H1 (cell line): ENCODE measurements around the gene EZH1. TPM values are rescaled to one million over a fixed set of nuclear protein-coding genes. Genes with fewer than 3 reads are reported as not detected.

ENCODE experiments used
- CTCF ChIA-PET: fragments of 300-600 bp; sonication (Branson Sonifier 250); formaldehyde crosslinking; loops from one replicate; lab custom pipeline; 2021; ENCODE audit not compliant: partially characterized antibody; lab: Charles Lee
- POLR2A ChIA-PET: fragments of 300-600 bp; sonication (Branson Sonifier 250); formaldehyde crosslinking; loops from one replicate; lab custom pipeline; 2021; ENCODE audit warnings: inconsistent platforms; ENCODE audit not compliant: partially characterized antibody; lab: Charles Lee
- DNase-seq, 2 experiments: peaks; one replicate each; pipeline versions ENCODE4 v3.0.0 to v3.0.0-alpha.2; 2010 to 2022; ENCODE audit warnings: low spot score in 2 of 2, low read depth in 1 of 2, mixed read lengths in 1 of 2
- FAIRE-seq: peaks from 2 replicates; lab custom pipeline; 2011; peaks lifted over from hg19 to GRCh38; lab: Jason Lieb, UNC
- H2AFZ ChIP-seq: 2 replicates; pipeline ENCODE4 v1.8.1; 2012; ENCODE audit warnings: low read length, inconsistent platforms
- H2AK5ac ChIP-seq: 2 replicates; pipeline ENCODE4 v1.6.1; 2013; ENCODE audit warnings: low read depth, low read length
- H2BK120ac ChIP-seq: replicated peaks from 2 replicates; pipeline ENCODE3; 2013; ENCODE audit warnings: low read depth, low read length, inconsistent platforms
- H2BK12ac ChIP-seq: 2 replicates; pipeline ENCODE4 v1.6.1; 2013; ENCODE audit warnings: low read depth, low read length
- H2BK15ac ChIP-seq: 2 replicates; pipeline ENCODE4 v1.6.1; 2013; ENCODE audit warnings: low read length
- H2BK20ac ChIP-seq: 2 replicates; pipeline ENCODE4 v1.6.1; 2013; ENCODE audit warnings: low read length
- H2BK5ac ChIP-seq: 2 replicates; pipeline ENCODE4 v1.6.1; 2013; ENCODE audit warnings: low read depth, low read length
- H3K14ac ChIP-seq: 2 replicates; pipeline ENCODE4 v1.6.1; 2013; ENCODE audit warnings: inconsistent platforms; ENCODE audit not compliant: insufficient read length
- H3K18ac ChIP-seq: 2 replicates; pipeline ENCODE4 v1.6.1; 2013; ENCODE audit warnings: low read length; ENCODE audit errors: extremely low read depth
- H3K23ac ChIP-seq: 2 replicates; pipeline ENCODE4 v1.6.1; 2013; ENCODE audit warnings: inconsistent platforms; ENCODE audit not compliant: insufficient read length
- H3K23me2 ChIP-seq: 2 replicates; pipeline ENCODE4 v1.6.1; 2013; ENCODE audit warnings: low read depth, low read length
- H3K27ac ChIP-seq: 2 replicates; pipeline ENCODE4 v1.6.1; 2011; ENCODE audit warnings: low read depth, low read length, inconsistent platforms
- H3K27me3 ChIP-seq, 4 experiments: replicated peaks in 1 of 4; 1 replicate in 1 of 4; 2 replicates in 3 of 4; pipeline versions ENCODE4 v1.6.1 to v1.8.1; 2011 to 2013; ENCODE audit warnings: low read length in 3 of 4, mild to moderate bottlenecking in 3 of 4, inconsistent platforms in 2 of 4, mixed read lengths in 2 of 4, moderate library complexity in 1 of 4; ENCODE audit not compliant: control insufficient read depth in 3 of 4, insufficient read depth in 3 of 4; ENCODE audit errors: extremely low read depth in 1 of 4
- H3K36me3 ChIP-seq, 4 experiments: 2 replicates each; pipeline versions ENCODE4 v1.6.1 to v1.8.1; 2011 to 2013; ENCODE audit warnings: mild to moderate bottlenecking in 4 of 4, low read length in 3 of 4, moderate library complexity in 2 of 4, control low read depth in 1 of 4, inconsistent platforms in 1 of 4; ENCODE audit not compliant: insufficient read depth in 4 of 4, control insufficient read depth in 2 of 4
- H3K4ac ChIP-seq: replicated peaks from 2 replicates; pipeline ENCODE3; 2013; ENCODE audit warnings: low read length, low read depth, mixed read lengths, inconsistent platforms; ENCODE audit not compliant: insufficient read length
- H3K4me1 ChIP-seq, 4 experiments: replicated peaks in 1 of 4; 1 replicate in 1 of 4; 2 replicates in 3 of 4; pipeline versions ENCODE4 v1.6.1 to v1.8.1; 2011 to 2013; ENCODE audit warnings: low read length in 3 of 4, inconsistent platforms in 2 of 4, mixed read lengths in 1 of 4; ENCODE audit not compliant: insufficient read depth in 4 of 4, control insufficient read depth in 3 of 4
- H3K4me2 ChIP-seq, 2 experiments: 2 replicates each; pipeline versions ENCODE4 v1.6.1 to v1.8.1; 2011 to 2013; ENCODE audit warnings: low read depth in 2 of 2, low read length in 2 of 2, control low read depth in 1 of 2, inconsistent platforms in 1 of 2, mild to moderate bottlenecking in 1 of 2; ENCODE audit not compliant: insufficient read depth in 1 of 2
- H3K4me3 ChIP-seq, 4 experiments: fragments of 200-600, 300-600 bp in 1 of 4; sonication (generic), shearing (Covaris generic), sonication (Bioruptor Twin) in 1 of 4; 2 replicates each; pipeline versions ENCODE4 v1.5.1 to v1.8.1; 2011 to 2016; ENCODE audit warnings: low read length in 4 of 4, low read depth in 3 of 4, control low read depth in 2 of 4, inconsistent platforms in 2 of 4, mild to moderate bottlenecking in 2 of 4, mixed read lengths in 1 of 4, moderate library complexity in 1 of 4; ENCODE audit not compliant: insufficient read depth in 2 of 4; ENCODE audit errors: extremely low read depth in 1 of 4
- H3K56ac ChIP-seq: replicated peaks from 2 replicates; pipeline ENCODE3; 2013; ENCODE audit warnings: low read depth, mild to moderate bottlenecking, mixed read lengths, low read length, inconsistent platforms; ENCODE audit not compliant: insufficient read length
- H3K79me1 ChIP-seq: 2 replicates; pipeline ENCODE4 v1.6.1; 2013; ENCODE audit warnings: low read depth, low read length, control low read depth
- H3K79me2 ChIP-seq, 2 experiments: 2 replicates each; pipeline versions ENCODE4 v1.6.1 to v1.8.1; 2012 to 2013; ENCODE audit warnings: low read length in 2 of 2, mild to moderate bottlenecking in 2 of 2, inconsistent platforms in 1 of 2; ENCODE audit not compliant: insufficient read depth in 2 of 2, control insufficient read depth in 1 of 2
- H3K9ac ChIP-seq, 4 experiments: replicated peaks in 1 of 4; 1 replicate in 1 of 4; 2 replicates in 3 of 4; pipeline versions ENCODE4 v1.6.1 to v1.8.1; 2011 to 2013; ENCODE audit warnings: low read depth in 3 of 4, low read length in 3 of 4, control low read depth in 2 of 4, mild to moderate bottlenecking in 2 of 4, moderate library complexity in 2 of 4, inconsistent platforms in 1 of 4; ENCODE audit errors: extremely low read depth in 1 of 4
- H3K9me3 ChIP-seq, 2 experiments: 2 replicates each; pipeline versions ENCODE4 v1.6.1 to v1.8.1; 2012 to 2013; ENCODE audit warnings: mild to moderate bottlenecking in 2 of 2, moderate library complexity in 2 of 2, control low read depth in 1 of 2, inconsistent platforms in 1 of 2, low read depth in 1 of 2, low read length in 1 of 2, mixed read lengths in 1 of 2; ENCODE audit not compliant: insufficient read depth in 2 of 2
- H4K20me1 ChIP-seq, 2 experiments: replicated peaks in 1 of 2; 2 replicates each; pipeline versions ENCODE3 to v1.8.1; 2011 to 2013; ENCODE audit warnings: inconsistent platforms in 2 of 2, low read length in 2 of 2, mild to moderate bottlenecking in 1 of 2; ENCODE audit not compliant: insufficient read depth in 2 of 2, control insufficient read depth in 1 of 2
- H4K5ac ChIP-seq: 2 replicates; pipeline ENCODE4 v1.6.1; 2013; ENCODE audit warnings: low read length, low read depth, mixed read lengths, inconsistent platforms; ENCODE audit not compliant: insufficient read length
- H4K8ac ChIP-seq: 2 replicates; pipeline ENCODE4 v1.8.0; 2013; ENCODE audit warnings: mild to moderate bottlenecking, moderate library complexity, low read length, inconsistent platforms; ENCODE audit not compliant: insufficient read depth; ENCODE audit errors: extremely low read depth
- H4K91ac ChIP-seq: replicated peaks from 2 replicates; pipeline ENCODE3; 2013; ENCODE audit warnings: low read length, mixed read lengths, inconsistent platforms; ENCODE audit not compliant: insufficient read length
- PHF8 ChIP-seq: fragments of 200-600 bp; sonication (generic); conservative IDR thresholded peaks from 2 replicates; pipeline ENCODE4 v1.7.1; 2012; ENCODE audit warnings: low read depth, mild to moderate bottlenecking, inconsistent platforms, low read length, moderate library complexity
- SP2 ChIP-seq: IDR thresholded peaks from 2 replicates; pipeline ENCODE4 v1.6.1; 2012; ENCODE audit warnings: mild to moderate bottlenecking, low read length, inconsistent platforms
- SUZ12 ChIP-seq: fragments of 200-600 bp; sonication (generic); IDR thresholded peaks from 2 replicates; pipeline ENCODE4 v1.6.1; 2012; ENCODE audit warnings: mild to moderate bottlenecking, inconsistent platforms, low read length, moderate library complexity, mixed read lengths
- ZNF274 ChIP-seq: IDR thresholded peaks from 2 replicates; pipeline ENCODE4 v1.7.0; 2012; ENCODE audit warnings: low read length, borderline replicate concordance; ENCODE audit errors: extremely low read depth
- WGBS, 2 experiments: shearing (Covaris generic) in 1 of 2; methylation state at CpG; one replicate each; pipeline versions ENCODE4 v1.1.6 to v1.1.7; 2013 to 2015; ENCODE audit warnings: low lambda C conversion rate in 2 of 2, mixed read lengths in 2 of 2, inconsistent platforms in 1 of 2, low coverage in 1 of 2, missing lambda C conversion rate in 1 of 2; ENCODE audit not compliant: insufficient replicate concordance in 2 of 2, insufficient coverage in 1 of 2, insufficient read length in 1 of 2; ENCODE audit errors: extremely low coverage in 1 of 2, missing lambda C conversion rate in 1 of 2; 5-methylcytosine and 5-hydroxymethylcytosine counted together
- polyA plus RNA-seq, 7 experiments: library from polyadenylated mRNA; depleted of rRNA in 3 of 7; stranded (reverse) in 5 of 7; unstranded in 2 of 7; fragments of >200 nt in 5 of 7; fragments of 200-250 nt in 2 of 7; gene quantifications; 1 replicate in 5 of 7; 2 replicates in 1 of 7; 4 replicates in 1 of 7; pipeline versions ENCODE4 v1.2.1 to v1.2.3, GENCODE V29; 2011 to 2013; ENCODE audit warnings: missing spikeins in 2 of 7, mixed read lengths in 2 of 7
- total RNA-seq: library from RNA; stranded (reverse); fragmentation: NEBNext Ultra II Directional; extraction: Animal tissue kit (Norgen Biotek cat#: 25700); gene quantifications from 2 replicates; pipeline ENCODE4 v1.2.1, GENCODE V29; 2021
- TF ChIP-seq, protein P1 (sequence below): IDR thresholded peaks from 2 replicates; pipeline ENCODE4 v1.6.1; 2012; ENCODE audit warnings: inconsistent platforms
- TF ChIP-seq, protein P2 (sequence below): IDR thresholded peaks from 2 replicates; pipeline ENCODE4 v1.6.1; 2012; ENCODE audit warnings: inconsistent platforms

The EZH1 gene
- total and polyA plus RNA-seq, 2 of the 8 experiments (the other 6 are each of a cell fraction or from before 2014, with no cell fraction given) = 17.4 to 20.8 TPM

DNA sequence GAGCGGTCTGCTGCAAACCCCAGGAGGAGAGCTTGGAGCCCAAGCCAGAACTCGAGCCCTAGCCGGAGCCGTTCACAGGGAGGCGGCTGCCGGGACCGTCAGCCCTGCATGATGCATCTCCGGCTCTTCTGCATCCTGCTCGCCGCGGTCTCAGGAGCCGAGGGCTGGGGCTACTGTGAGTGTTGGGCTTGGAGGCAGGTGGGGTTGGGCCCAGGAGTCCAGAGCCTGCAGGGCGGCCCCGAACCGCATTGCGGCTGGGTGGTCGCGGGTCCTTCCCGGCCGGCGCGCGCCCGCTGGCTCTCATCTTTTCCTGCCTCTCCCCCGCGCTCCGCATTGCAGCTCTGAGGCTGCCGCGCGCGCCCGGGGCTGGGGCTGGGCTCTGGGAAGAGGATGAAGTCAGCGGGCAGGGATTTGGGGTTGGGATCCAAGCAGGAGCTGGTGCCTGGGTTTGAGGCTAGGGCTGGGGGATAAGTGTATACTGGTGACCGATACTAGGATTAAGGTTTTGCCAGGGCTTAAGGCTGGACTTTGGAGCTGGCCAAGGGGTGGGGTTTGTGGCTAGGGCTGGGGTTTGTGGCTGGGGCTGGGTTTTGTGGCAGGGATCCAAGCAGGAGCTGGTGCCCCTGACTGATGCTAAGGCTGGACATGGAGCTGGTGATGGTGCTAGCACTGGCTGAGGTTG, 62.0 kb downstream of the EZH1 start:
- Histone ChIP-seq H3K14ac (no peak overlapping the region), H3K56ac (no peak overlapping the region), H3K27me3 (peaks cover 0 to 29% (median 22%) of the 10 kb centered on the region in 4 experiments; a peak in 5 of 7 replicates), H3K4ac (peak overlapping the region; percentile 32), H3K4me2 (peak overlapping the region; percentile 86), H3K9ac (peak overlapping the region in 3 of 4 experiments; percentile 33 to 38 (median 34); a peak in 4 of 7 replicates), H3K4me3 (peak overlapping the region; percentile 55 to 71 (median 59)), H3K4me1 (peaks cover 0 to 24% (median 24%) of the 10 kb centered on the region in 4 experiments; a peak in 6 of 7 replicates), H2BK120ac (no peak overlapping the region), H2AK5ac (no peak overlapping the region), H3K23me2 (peaks cover 26% of the 10 kb centered on the region), H3K79me1 (no peaks in the 10 kb centered on the region), H3K36me3 (peaks cover 0 to 4% (median 0%) of the 10 kb centered on the region in 4 experiments; a peak in 2 of 8 replicates), H3K23ac (no peak overlapping the region), H2BK12ac (peak overlapping the region; percentile 60; the same call in 1 of the 2 replicates), H2BK15ac (no peak overlapping the region), H4K91ac (peak overlapping the region; percentile 54), H3K79me2 (no peaks in the 10 kb centered on the region), H2BK5ac (no peak overlapping the region), H4K8ac (no peak overlapping the region; the same call in 1 of the 2 replicates), H2BK20ac (no peak overlapping the region), H3K9me3 (no peaks in the 10 kb centered on the region), H3K27ac (no peak overlapping the region), H3K18ac (peak overlapping the region; percentile 60), H4K20me1 (peaks cover 0 to 5% of the 10 kb centered on the region in 2 experiments), H2AFZ (0 out of 2 replicates have a peak overlapping the region, but pooled peaks have one; percentile 16), H4K5ac (no peak overlapping the region)
- CTCF ChIA-PET = interaction anchor here (0.6 to 3.4 kb wide), 18 partner anchors 9 to 964 kb away, joined by 3 to 22 read pairs (median 4); partner anchors contain the start of genes PSMC3IP and TUBG2
- 3% methylated on average over 24 of the region's 34 CpGs; no CpG with 5 or more reads in 1 of the 2 experiments for WGBS, 2 experiments
- DNase-seq = peak in 1 of 2 experiments; percentile 77
- POLR2A ChIA-PET = interaction anchor here (0.8 to 2.4 kb wide), 15 partner anchors 9 to 147 kb away, joined by 3 to 16 read pairs (median 4); partner anchors contain the start of genes NAGLU, RETREG3, TUBG1 and VPS25
- no peak for FAIRE-seq
- TF ChIP-seq, protein P1, sequence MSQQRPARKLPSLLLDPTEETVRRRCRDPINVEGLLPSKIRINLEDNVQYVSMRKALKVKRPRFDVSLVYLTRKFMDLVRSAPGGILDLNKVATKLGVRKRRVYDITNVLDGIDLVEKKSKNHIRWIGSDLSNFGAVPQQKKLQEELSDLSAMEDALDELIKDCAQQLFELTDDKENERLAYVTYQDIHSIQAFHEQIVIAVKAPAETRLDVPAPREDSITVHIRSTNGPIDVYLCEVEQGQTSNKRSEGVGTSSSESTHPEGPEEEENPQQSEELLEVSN = peak; percentile 45
- no peak for TF ChIP-seq SP2
- TF ChIP-seq ZNF274 = no peak
- peak; percentile 42; the same call in 1 of the 2 replicates for TF ChIP-seq SUZ12
- TF ChIP-seq PHF8 = 0 out of 2 replicates have a peak, but pooled peaks have one; percentile 32
- TF ChIP-seq, protein P2, sequence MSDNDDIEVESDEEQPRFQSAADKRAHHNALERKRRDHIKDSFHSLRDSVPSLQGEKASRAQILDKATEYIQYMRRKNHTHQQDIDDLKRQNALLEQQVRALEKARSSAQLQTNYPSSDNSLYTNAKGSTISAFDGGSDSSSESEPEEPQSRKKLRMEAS = 0 out of 2 replicates have a peak, but pooled peaks have one; percentile 5
